ENCODE data around the gene INTS4. TPM values are rescaled to one million over a fixed set of nuclear protein-coding genes. Genes with fewer than 3 reads are reported as not detected.
A peak's percentile ranks its signal among the peaks of the same experiment; 100 is the strongest.

The INTS4 gene
- total and polyA plus RNA-seq, 2 of the 4 experiments (the other 2 are of a cell fraction): 24.0 to 52.5 TPM

GRCh38 chr11:77866336-77866735 lies 128.1 kb downstream of the INTS4 start:
- POLR2A ChIA-PET (ENCODE audit: unreplicated experiment): no interaction called here
- H2BK15ac ChIP-seq (ENCODE audit: low read depth, low read length): no peak overlapping the region
- intact Hi-C loops (cut with micrococcal nuclease): no loop called here

More at GRCh38 chr11:77866336-77866735, 128.1 kb downstream of the INTS4 start:
- Histone ChIP-seq H3K4me3 (ENCODE audit: insufficient read depth, low read depth, low read length) (no peak overlapping the region), H2BK5ac (ENCODE audit: low read depth, low read length, poor library complexity, severe bottlenecking) (no peak overlapping the region), H2BK20ac (ENCODE audit: low read depth, low read length) (no peak overlapping the region), H4K91ac (ENCODE audit: insufficient read depth, low read depth, low read length) (no peak overlapping the region), H3K9ac (ENCODE audit: low read depth, low read length) (no peak overlapping the region), H2AK5ac (ENCODE audit: low read depth, low read length) (no peak overlapping the region), H2BK120ac (ENCODE audit: low read depth, low read length) (no peak overlapping the region), H3K4me1 (ENCODE audit: control insufficient read depth, insufficient read depth, low read length) (no peaks in the 10 kb centered on the region; the same call in 1 of the 2 replicates), H3K9me1 (ENCODE audit: insufficient read depth, low read length) (0 out of 2 replicates have a peak, but pooled peaks cover 4% of the 10 kb centered on the region), H3K27ac (ENCODE audit: insufficient read depth, low read length) (no peak overlapping the region), H3K18ac (ENCODE audit: low read depth, low read length) (no peak overlapping the region), H3K9me3 (ENCODE audit: control insufficient read depth, insufficient read depth, low read length) (no peaks in the 10 kb centered on the region), H3K4me2 (ENCODE audit: low read depth, low read length) (no peak overlapping the region), H3K56ac (ENCODE audit: extremely low read depth, insufficient read depth, low read length) (no peak overlapping the region), H3K4ac (ENCODE audit: low read depth, low read length) (no peak overlapping the region), H3K27me3 (ENCODE audit: control insufficient read depth, insufficient read depth, low read length) (no peaks in the 10 kb centered on the region), H3K23ac (ENCODE audit: low read depth, low read length) (no peak overlapping the region), H4K8ac (ENCODE audit: low read depth in 2 of 2, low read length in 2 of 2) (no peak overlapping the region), H2AFZ (replicated peaks; ENCODE audit: low read length, poor library complexity) (no peak overlapping the region), H4K20me1 (ENCODE audit: insufficient read depth, low read length) (no peaks in the 10 kb centered on the region), H3K36me3 (ENCODE audit: control insufficient read depth, insufficient read depth, low read length) (peaks cover 6% of the 10 kb centered on the region), H3K14ac (replicated peaks; ENCODE audit: low read depth, low read length) (no peak overlapping the region), H2AK9ac (replicated peaks; ENCODE audit: low read depth, low read length, poor library complexity) (no peak overlapping the region), H4K5ac (ENCODE audit: low read depth, low read length) (no peak overlapping the region), H3K79me1 (ENCODE audit: low read depth in 1 of 2, low read length in 2 of 2) (peaks cover 0 to 7% of the 10 kb centered on the region in 2 experiments; a peak in 2 of 4 replicates)
- in situ Hi-C loops (cut with MboI; ENCODE audit: low sequenced_read_pairs) (no loop called here), dilution Hi-C loops (cut with HindIII; ENCODE audit: low sequenced_read_pairs, unreplicated experiment) (no loop called here)
- DNase-seq: no peak
- CTCF ChIA-PET: no interaction called here
- peak; percentile 40 for ATAC-seq (ENCODE audit: low read depth)
- TF ChIP-seq SMC3 (IDR thresholded peaks at IDR 0.05; ENCODE audit: low read depth, low read length) (no peak), CHD1 (IDR thresholded peaks at IDR 0.05; ENCODE audit: low read depth, low read length) (no peak), MAZ (IDR thresholded peaks at IDR 0.05; ENCODE audit: borderline replicate concordance, low read depth, low read length) (no peak), RFX5 (IDR thresholded peaks at IDR 0.05; ENCODE audit: low read depth, low read length) (no peak), ELK1 (IDR thresholded peaks at IDR 0.05; ENCODE audit: borderline replicate concordance, low read depth, low read length) (no peak), FOS (IDR thresholded peaks at IDR 0.05; ENCODE audit: low read depth, low read length) (no peak), BHLHE40 (IDR thresholded peaks at IDR 0.05; ENCODE audit: low read depth, low read length) (no peak)
- no CpG with 5 or more reads among the region's 1 CpG for WGBS, 2 experiments (ENCODE audit: extremely low coverage in 2 of 2, insufficient read length in 1 of 2)
- BruUV-seq (replicated peaks): no TSS peak

Data from IMR-90 (cell line).